ENCODE measurements around the gene CAPN5.
A peak's percentile ranks its signal among the peaks of the same experiment; 100 is the strongest.
"Not testable (repeated sequence)": the region's sequence is repeated elsewhere in the genome, so short reads cannot be mapped to it uniquely, and the experiment has no call there.

The CAPN5 gene

GRCh38 chr11:77093987-77094840, 27.4 kb downstream of the CAPN5 start:
- peaks cover 43 to 47% of the 10 kb centered on the region in 2 donors for H3K4me1 ChIP-seq (ENCODE audit: control insufficient read depth in 2 of 2, insufficient read depth in 2 of 2, low read length in 2 of 2)
- H3K9me3 ChIP-seq (ENCODE audit: control insufficient read depth in 2 of 2, low read length in 2 of 2) = no peaks in the 10 kb centered on the region
- H3K4me3 ChIP-seq (ENCODE audit: low read length in 2 of 2) = no peak overlapping the region
- H3K9ac ChIP-seq (ENCODE audit: low read depth in 1 of 2, low read length in 2 of 2) = peak overlapping the region in 1 of 2 donors; percentile 67
- H3K36me3 ChIP-seq (ENCODE audit: control insufficient read depth in 2 of 2, insufficient read depth in 2 of 2, low read length in 2 of 2) = peaks cover 25 to 27% of the 10 kb centered on the region in 2 donors
- H3K27me3 ChIP-seq (ENCODE audit: control insufficient read depth in 2 of 2, insufficient read depth in 2 of 2, low read length in 2 of 2) = no peaks in the 10 kb centered on the region
- peak overlapping the region; percentile 91 to 94 for H3K27ac ChIP-seq (ENCODE audit: low read depth in 2 of 2, low read length in 2 of 2)

GRCh38 chr11:77094841-77095365, 28.1 kb downstream of the CAPN5 start:
- peaks cover 39 to 42% of the 10 kb centered on the region in 2 donors for H3K4me1 ChIP-seq (ENCODE audit: control insufficient read depth in 2 of 2, insufficient read depth in 2 of 2, low read length in 2 of 2)
- peak overlapping the region; percentile 91 to 94 for H3K27ac ChIP-seq (ENCODE audit: low read depth in 2 of 2, low read length in 2 of 2)
- H3K9me3 ChIP-seq (ENCODE audit: control insufficient read depth in 2 of 2, low read length in 2 of 2) = no peaks in the 10 kb centered on the region
- H3K27me3 ChIP-seq (ENCODE audit: control insufficient read depth in 2 of 2, insufficient read depth in 2 of 2, low read length in 2 of 2) = no peaks in the 10 kb centered on the region
- peaks cover 22 to 27% of the 10 kb centered on the region in 2 donors for H3K36me3 ChIP-seq (ENCODE audit: control insufficient read depth in 2 of 2, insufficient read depth in 2 of 2, low read length in 2 of 2)
- peak overlapping the region; percentile 49 to 67 for H3K9ac ChIP-seq (ENCODE audit: low read depth in 1 of 2, low read length in 2 of 2)
- H3K4me3 ChIP-seq (ENCODE audit: low read length in 2 of 2) = no peak overlapping the region

- peak overlapping the region; percentile 92 to 95 for H3K27ac ChIP-seq (ENCODE audit: low read depth in 2 of 2, low read length in 2 of 2)
- peaks cover 21 to 25% of the 10 kb centered on the region in 2 donors for H3K36me3 ChIP-seq (ENCODE audit: control insufficient read depth in 2 of 2, insufficient read depth in 2 of 2, low read length in 2 of 2)
- H3K4me3 ChIP-seq (ENCODE audit: low read length in 2 of 2) = no peak overlapping the region
- peaks cover 31 to 33% of the 10 kb centered on the region in 2 donors for H3K4me1 ChIP-seq (ENCODE audit: control insufficient read depth in 2 of 2, insufficient read depth in 2 of 2, low read length in 2 of 2)
- peak overlapping the region; percentile 49 to 74 for H3K9ac ChIP-seq (ENCODE audit: low read depth in 1 of 2, low read length in 2 of 2)
- H3K9me3 ChIP-seq (ENCODE audit: control insufficient read depth in 2 of 2, low read length in 2 of 2) = no peaks in the 10 kb centered on the region
- H3K27me3 ChIP-seq (ENCODE audit: control insufficient read depth in 2 of 2, insufficient read depth in 2 of 2, low read length in 2 of 2) = no peaks in the 10 kb centered on the region
These were observed 29.1 kb downstream of the CAPN5 start for GRCh38 chr11:77095551-77096490.

GRCh38 chr11:77096591-77097019, 29.8 kb downstream of the CAPN5 start:
- H3K36me3 ChIP-seq (ENCODE audit: control insufficient read depth in 2 of 2, insufficient read depth in 2 of 2, low read length in 2 of 2) = peaks cover 23 to 27% of the 10 kb centered on the region in 2 donors
- H3K4me3 ChIP-seq (ENCODE audit: low read length in 2 of 2) = no peak overlapping the region
- H3K4me1 ChIP-seq (ENCODE audit: control insufficient read depth in 2 of 2, insufficient read depth in 2 of 2, low read length in 2 of 2) = peaks cover 25 to 26% of the 10 kb centered on the region in 2 donors
- H3K9ac ChIP-seq (ENCODE audit: low read depth in 1 of 2, low read length in 2 of 2) = peak overlapping the region; percentile 32 to 74
- H3K9me3 ChIP-seq (ENCODE audit: control insufficient read depth in 2 of 2, low read length in 2 of 2) = no peaks in the 10 kb centered on the region
- H3K27ac ChIP-seq (ENCODE audit: low read depth in 2 of 2, low read length in 2 of 2) = peak overlapping the region; percentile 92 to 95
- no peaks in the 10 kb centered on the region for H3K27me3 ChIP-seq (ENCODE audit: control insufficient read depth in 2 of 2, insufficient read depth in 2 of 2, low read length in 2 of 2)

- Histone ChIP-seq H3K36me3 (ENCODE audit: control insufficient read depth in 2 of 2, insufficient read depth in 2 of 2, low read length in 2 of 2) (peaks cover 27% of the 10 kb centered on the region in 2 donors), H3K4me1 (ENCODE audit: control insufficient read depth in 2 of 2, insufficient read depth in 2 of 2, low read length in 2 of 2) (peaks cover 25 to 26% of the 10 kb centered on the region in 2 donors)
- H3K9ac ChIP-seq (ENCODE audit: low read depth in 1 of 2, low read length in 2 of 2); H3K9me3 ChIP-seq (ENCODE audit: control insufficient read depth in 2 of 2, low read length in 2 of 2); H3K4me3 ChIP-seq (ENCODE audit: low read length in 2 of 2); H3K27ac ChIP-seq (ENCODE audit: low read depth in 2 of 2, low read length in 2 of 2); H3K27me3 ChIP-seq (ENCODE audit: control insufficient read depth in 2 of 2, insufficient read depth in 2 of 2, low read length in 2 of 2): not testable (repeated sequence)
These were observed 30.4 kb downstream of the CAPN5 start for GRCh38 chr11:77097180-77097579.

GRCh38 chr11:77100166-77101042, 33.6 kb downstream of the CAPN5 start:
- Histone ChIP-seq H3K9ac (ENCODE audit: low read depth in 1 of 2, low read length in 2 of 2) (no peak overlapping the region), H3K4me1 (ENCODE audit: control insufficient read depth in 2 of 2, insufficient read depth in 2 of 2, low read length in 2 of 2) (peaks cover 21 to 24% of the 10 kb centered on the region in 2 donors), H3K4me3 (ENCODE audit: low read length in 2 of 2) (no peak overlapping the region), H3K27me3 (ENCODE audit: control insufficient read depth in 2 of 2, insufficient read depth in 2 of 2, low read length in 2 of 2) (no peaks in the 10 kb centered on the region), H3K9me3 (ENCODE audit: control insufficient read depth in 2 of 2, low read length in 2 of 2) (no peaks in the 10 kb centered on the region), H3K36me3 (ENCODE audit: control insufficient read depth in 2 of 2, insufficient read depth in 2 of 2, low read length in 2 of 2) (peaks cover 27 to 31% of the 10 kb centered on the region in 2 donors), H3K27ac (ENCODE audit: low read depth in 2 of 2, low read length in 2 of 2) (no peak overlapping the region)

GRCh38 chr11:77101043-77101537, 34.3 kb downstream of the CAPN5 start:
- Histone ChIP-seq H3K4me1 (ENCODE audit: control insufficient read depth in 2 of 2, insufficient read depth in 2 of 2, low read length in 2 of 2) (peaks cover 16 to 24% of the 10 kb centered on the region in 2 donors), H3K27me3 (ENCODE audit: control insufficient read depth in 2 of 2, insufficient read depth in 2 of 2, low read length in 2 of 2) (no peaks in the 10 kb centered on the region), H3K9me3 (ENCODE audit: control insufficient read depth in 2 of 2, low read length in 2 of 2) (no peaks in the 10 kb centered on the region), H3K36me3 (ENCODE audit: control insufficient read depth in 2 of 2, insufficient read depth in 2 of 2, low read length in 2 of 2) (peaks cover 27 to 31% of the 10 kb centered on the region in 2 donors), H3K9ac (ENCODE audit: low read depth in 1 of 2, low read length in 2 of 2) (no peak overlapping the region), H3K27ac (ENCODE audit: low read depth in 2 of 2, low read length in 2 of 2) (no peak overlapping the region), H3K4me3 (ENCODE audit: low read length in 2 of 2) (no peak overlapping the region)

- H3K4me1 ChIP-seq (ENCODE audit: control insufficient read depth in 2 of 2, insufficient read depth in 2 of 2, low read length in 2 of 2) = peaks cover 13 to 28% of the 10 kb centered on the region in 2 donors
- no peaks in the 10 kb centered on the region for H3K9me3 ChIP-seq (ENCODE audit: control insufficient read depth in 2 of 2, low read length in 2 of 2)
- no peaks in the 10 kb centered on the region for H3K27me3 ChIP-seq (ENCODE audit: control insufficient read depth in 2 of 2, insufficient read depth in 2 of 2, low read length in 2 of 2)
- H3K9ac ChIP-seq (ENCODE audit: low read depth in 1 of 2, low read length in 2 of 2) = no peak within 1 kb of the TSS
- no peak within 1 kb of the TSS for H3K27ac ChIP-seq (ENCODE audit: low read depth in 2 of 2, low read length in 2 of 2)
- no peak within 1 kb of the TSS for H3K4me3 ChIP-seq (ENCODE audit: low read length in 2 of 2)
- peaks cover 27 to 31% of the 10 kb centered on the region in 2 donors for H3K36me3 ChIP-seq (ENCODE audit: control insufficient read depth in 2 of 2, insufficient read depth in 2 of 2, low read length in 2 of 2)
These were observed 35.8 kb downstream of the CAPN5 start, which contains the start of gene OMP for GRCh38 chr11:77102246-77103210. OMP (plus strand) TSS chr11:77102840; CDS start chr11:77102840, 0 bp downstream.
